NB4 (cell line): ENCODE data around the gene ZNF385A.

Experiments
- DNase-seq: peaks from one replicate; pipeline ENCODE4 v3.0.0; 2010; ENCODE audit warnings: low read depth
- H3K4me3 ChIP-seq: one replicate; pipeline ENCODE4 v1.5.1; 2011; ENCODE audit warnings: mild to moderate bottlenecking, low read depth, low read length, moderate library complexity
- MYC ChIP-seq: IDR thresholded peaks from 2 replicates; pipeline ENCODE4 v1.6.1; 2011; ENCODE audit warnings: low read depth, low read length
- POLR2A ChIP-seq: IDR thresholded peaks from 2 replicates; pipeline ENCODE4 v1.6.1; 2011; ENCODE audit warnings: mild to moderate bottlenecking; ENCODE audit not compliant: insufficient read length; ENCODE audit errors: extremely low read depth
- TF ChIP-seq, protein P1 (sequence below): IDR thresholded peaks from one replicate; pipeline ENCODE4 v1.5.1; 2012; ENCODE audit warnings: low read depth, low read length
- TF ChIP-seq, protein P2 (sequence below): IDR thresholded peaks from 2 replicates; pipeline ENCODE4 v1.6.1; 2011; ENCODE audit warnings: low read depth, low read length

Gene ZNF385A

DNA sequence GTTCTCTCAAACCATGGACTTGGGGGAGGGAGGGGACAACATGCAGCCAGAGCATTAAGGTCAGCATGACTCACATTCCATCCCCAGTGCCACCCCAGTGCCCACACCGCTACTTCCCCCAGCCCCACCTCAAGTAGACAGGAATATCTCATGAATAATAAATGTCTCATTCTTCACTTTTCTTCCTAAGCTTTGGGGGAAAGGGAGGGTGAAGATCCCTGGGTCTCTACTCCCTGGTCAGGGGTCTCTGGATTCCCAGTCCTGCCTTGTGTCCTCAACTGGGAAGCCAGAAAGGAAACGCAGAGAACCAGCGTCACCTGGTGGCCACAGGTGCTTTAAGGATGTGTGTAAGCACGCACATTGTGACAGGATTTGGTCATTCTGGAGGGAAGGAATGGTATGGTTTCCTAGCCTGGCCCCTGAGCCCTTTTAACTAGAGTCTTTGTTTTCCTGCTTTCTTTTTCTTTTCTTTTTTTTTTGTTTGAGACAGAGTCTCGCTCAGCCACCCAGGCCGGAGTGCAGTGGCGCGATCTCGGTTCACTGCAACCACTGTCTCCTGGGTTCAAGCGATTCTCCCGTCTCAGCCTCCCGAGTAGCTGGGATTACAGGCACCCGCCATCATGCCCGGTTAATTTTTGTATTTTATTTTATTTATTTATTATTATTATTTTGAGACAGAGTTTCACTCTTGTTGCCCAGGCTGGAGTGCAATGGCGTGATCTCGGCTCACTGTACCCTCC is 23.6 kb downstream of the ZNF385A start:
- peak; percentile 71 for DNase-seq
- no peak for TF ChIP-seq POLR2A
- TF ChIP-seq, protein P1, sequence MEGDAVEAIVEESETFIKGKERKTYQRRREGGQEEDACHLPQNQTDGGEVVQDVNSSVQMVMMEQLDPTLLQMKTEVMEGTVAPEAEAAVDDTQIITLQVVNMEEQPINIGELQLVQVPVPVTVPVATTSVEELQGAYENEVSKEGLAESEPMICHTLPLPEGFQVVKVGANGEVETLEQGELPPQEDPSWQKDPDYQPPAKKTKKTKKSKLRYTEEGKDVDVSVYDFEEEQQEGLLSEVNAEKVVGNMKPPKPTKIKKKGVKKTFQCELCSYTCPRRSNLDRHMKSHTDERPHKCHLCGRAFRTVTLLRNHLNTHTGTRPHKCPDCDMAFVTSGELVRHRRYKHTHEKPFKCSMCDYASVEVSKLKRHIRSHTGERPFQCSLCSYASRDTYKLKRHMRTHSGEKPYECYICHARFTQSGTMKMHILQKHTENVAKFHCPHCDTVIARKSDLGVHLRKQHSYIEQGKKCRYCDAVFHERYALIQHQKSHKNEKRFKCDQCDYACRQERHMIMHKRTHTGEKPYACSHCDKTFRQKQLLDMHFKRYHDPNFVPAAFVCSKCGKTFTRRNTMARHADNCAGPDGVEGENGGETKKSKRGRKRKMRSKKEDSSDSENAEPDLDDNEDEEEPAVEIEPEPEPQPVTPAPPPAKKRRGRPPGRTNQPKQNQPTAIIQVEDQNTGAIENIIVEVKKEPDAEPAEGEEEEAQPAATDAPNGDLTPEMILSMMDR, result peak; percentile 67
- TF ChIP-seq, protein P2, sequence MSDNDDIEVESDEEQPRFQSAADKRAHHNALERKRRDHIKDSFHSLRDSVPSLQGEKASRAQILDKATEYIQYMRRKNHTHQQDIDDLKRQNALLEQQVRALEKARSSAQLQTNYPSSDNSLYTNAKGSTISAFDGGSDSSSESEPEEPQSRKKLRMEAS, result peak; percentile 21; the same call in 1 of the 2 replicates
- TF ChIP-seq MYC, result peak; percentile 18; the same call in 1 of the 2 replicates
- no peak overlapping the region for H3K4me3 ChIP-seq

DNA sequence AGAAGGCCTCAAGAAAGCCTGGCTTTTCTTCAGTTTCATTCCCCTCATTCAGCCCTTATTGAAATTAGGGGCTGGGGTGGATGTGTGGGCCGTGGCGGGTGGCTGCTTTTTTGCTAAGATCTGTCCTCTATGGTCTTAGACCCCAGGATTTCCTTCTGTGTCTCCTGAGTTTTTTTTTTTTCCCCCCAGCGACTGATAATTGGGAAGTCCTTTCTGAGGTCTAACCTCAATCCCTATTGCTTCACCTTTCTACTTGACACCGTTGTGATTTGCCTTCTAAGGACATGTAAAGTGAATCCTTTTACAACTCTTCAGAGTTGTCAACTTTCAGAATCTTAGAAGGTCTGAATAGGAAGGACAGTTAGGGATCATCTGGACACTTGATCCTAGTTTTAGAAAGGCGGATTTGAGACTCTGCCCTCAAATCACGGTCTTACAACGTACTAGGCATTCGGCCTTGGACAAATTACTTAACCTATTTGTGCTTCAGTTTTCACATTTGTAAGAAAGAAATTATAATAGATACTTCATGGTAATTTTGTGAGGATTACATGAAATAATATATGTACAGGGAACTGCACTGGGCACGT is 24.7 kb downstream of the ZNF385A start:
- no peak for TF ChIP-seq MYC
- TF ChIP-seq, protein P2, result no peak
- no peak for TF ChIP-seq POLR2A
- H3K4me3 ChIP-seq, result peak overlapping the region; percentile 63
- DNase-seq, result no peak

DNA sequence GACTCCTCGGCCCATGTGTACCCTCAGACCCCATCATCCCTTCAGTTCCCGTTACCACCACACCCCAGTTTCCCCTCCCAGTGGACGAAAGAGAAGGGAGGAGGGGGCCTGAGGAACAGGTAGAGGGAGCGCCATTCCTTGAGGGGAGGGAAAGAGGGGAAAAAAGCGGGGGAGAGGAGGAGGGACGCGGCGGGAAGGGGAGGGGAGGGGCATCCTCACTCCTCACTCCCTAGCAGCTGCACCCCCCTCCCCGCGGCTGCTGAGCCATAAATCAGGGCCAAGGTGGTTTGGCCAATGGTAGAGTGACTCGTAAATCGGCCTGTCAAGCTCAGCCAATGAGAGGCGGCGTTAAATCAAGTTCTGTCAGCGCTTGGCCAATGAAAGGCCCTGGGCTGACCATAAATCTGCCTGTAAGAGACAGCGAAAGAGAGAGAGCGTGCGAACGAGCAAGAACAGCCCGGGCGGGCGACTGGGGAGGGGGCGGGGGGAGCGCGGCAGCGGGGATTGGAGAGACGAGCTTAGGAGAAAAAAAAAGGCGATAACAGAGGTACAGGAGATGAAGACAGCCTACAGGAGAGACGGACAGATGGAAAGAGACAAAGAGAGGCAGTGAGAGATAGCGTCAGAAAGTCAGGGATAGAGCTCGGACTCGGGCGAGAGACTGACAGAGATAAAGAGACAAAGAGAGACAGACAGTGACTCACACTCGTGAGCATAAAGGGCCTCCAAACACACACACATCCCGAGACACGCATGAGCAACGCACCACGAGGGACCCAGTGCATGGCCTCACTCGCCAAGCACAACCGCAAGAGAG is 25.4 kb downstream of the ZNF385A start:
- H3K4me3 ChIP-seq, result peak overlapping the region; percentile 63
- TF ChIP-seq, protein P1, result no peak
- TF ChIP-seq, protein P2, result peak; percentile 68; the same call in 1 of the 2 replicates
- TF ChIP-seq MYC (peak; percentile 87), POLR2A (peak; percentile 20)
- DNase-seq, result peak; percentile 99

DNA sequence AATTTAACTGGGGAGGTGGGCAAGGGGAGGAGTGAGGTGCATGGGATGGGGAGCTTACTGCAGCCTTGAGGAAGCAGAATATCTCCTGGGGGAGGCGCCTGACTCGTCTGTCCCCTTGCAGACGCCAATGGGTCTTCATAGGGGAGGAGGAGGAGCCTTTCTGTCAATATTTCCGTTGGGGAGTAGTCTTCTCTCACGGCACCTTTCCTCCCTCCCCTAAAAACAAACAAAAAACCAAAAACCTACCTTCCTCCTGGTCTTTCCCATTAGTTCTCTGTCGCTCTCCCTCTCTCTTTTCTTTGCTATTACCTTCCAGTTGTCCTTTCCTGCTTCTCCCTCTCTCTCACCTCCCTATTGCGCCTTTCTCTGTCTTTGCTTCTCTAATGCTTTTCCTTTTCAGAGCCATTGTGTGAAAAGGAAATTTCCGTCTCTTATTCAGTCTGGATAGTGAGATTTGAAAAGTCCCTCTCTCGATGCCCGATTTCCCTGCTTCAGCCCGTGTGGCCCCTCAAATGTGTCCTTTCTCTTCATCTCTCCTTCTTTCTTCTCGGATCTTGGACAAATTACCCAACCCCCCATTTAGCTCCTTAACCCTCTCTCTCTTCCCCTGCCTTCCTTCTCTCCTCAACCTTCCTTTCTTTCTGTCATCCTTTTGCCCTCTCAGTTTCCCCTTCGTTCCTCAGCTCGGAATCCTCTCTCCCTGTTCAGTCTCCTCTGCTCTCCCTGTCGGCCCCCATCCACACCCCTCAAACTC is 26.2 kb downstream of the ZNF385A start:
- DNase-seq, result peak; percentile 53
- H3K4me3 ChIP-seq, result peak overlapping the region; percentile 50
- TF ChIP-seq, protein P2, result no peak
- no peak for TF ChIP-seq MYC
- no peak for TF ChIP-seq POLR2A
- TF ChIP-seq, protein P1, result no peak

DNA sequence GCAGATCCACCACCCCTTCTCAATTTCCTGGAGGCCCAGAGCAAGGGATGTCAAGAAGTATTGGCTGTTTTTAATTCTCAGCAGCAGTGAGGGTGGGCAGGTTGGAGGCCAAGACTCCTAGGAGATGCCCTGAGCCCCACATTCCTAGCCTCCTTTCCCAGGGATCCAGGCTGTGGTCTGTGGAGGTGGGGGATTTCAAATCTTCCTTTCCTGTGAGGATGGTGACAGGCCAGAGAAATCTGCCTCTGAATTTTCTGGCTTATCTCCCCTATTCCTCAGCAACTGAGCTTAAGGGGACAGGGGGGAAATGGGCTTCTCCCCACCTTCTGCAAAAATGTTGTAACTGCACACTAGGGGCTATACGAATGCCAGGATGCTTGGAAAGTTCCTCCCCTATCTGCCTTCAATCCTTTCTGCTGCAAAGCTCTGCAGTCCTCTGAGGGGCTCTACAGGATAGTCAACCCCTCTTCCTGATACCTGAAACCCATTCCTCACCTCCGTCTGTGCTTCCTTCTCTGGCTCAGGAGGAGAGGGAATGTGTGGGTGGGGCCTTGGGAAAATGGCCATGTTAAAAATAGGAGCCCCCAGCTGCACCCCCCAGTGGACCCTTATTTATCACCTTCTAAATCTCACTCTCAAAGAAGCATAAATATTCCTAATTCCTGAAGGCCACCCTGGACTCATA is 26.9 kb downstream of the ZNF385A start:
- H3K4me3 ChIP-seq, result no peak overlapping the region
- TF ChIP-seq MYC (no peak), POLR2A (no peak)
- TF ChIP-seq, protein P2, result no peak
- TF ChIP-seq, protein P1, result no peak
- DNase-seq, result no peak
